Panc1 (cell line): ENCODE measurements around the gene NR1I2.

Source experiments
- POLR2AphosphoS5 ChIP-seq: IDR thresholded peaks from 2 replicates; pipeline ENCODE4 v1.6.1; 2012; ENCODE audit warnings: mild to moderate bottlenecking, low read depth, low read length, moderate library complexity
- SIN3A ChIP-seq: IDR thresholded peaks from 2 replicates; pipeline ENCODE4 v1.6.1; 2012; ENCODE audit warnings: low read depth, mild to moderate bottlenecking, low read length, moderate library complexity, borderline replicate concordance; ENCODE audit not compliant: insufficient read depth
- TCF7L2 ChIP-seq: IDR thresholded peaks from 2 replicates; pipeline ENCODE4 v1.6.1; 2011; ENCODE audit warnings: mild to moderate bottlenecking, low read depth, low read length, inconsistent platforms
- TF ChIP-seq, protein P1 (sequence below): fragments of 450-650 bp; IDR thresholded peaks from 2 replicates; pipeline ENCODE4 v1.5.1; 2017; ENCODE audit warnings: mild to moderate bottlenecking
- TF ChIP-seq, protein P2 (sequence below), 2 experiments: IDR thresholded peaks; 2 replicates each; pipeline ENCODE4 v1.6.1; 2011 to 2012; ENCODE audit warnings: low read depth in 2 of 2, control low read depth in 1 of 2, low read length in 1 of 2, mild to moderate bottlenecking in 1 of 2, moderate library complexity in 1 of 2; ENCODE audit not compliant: insufficient read depth in 1 of 2

DNA sequence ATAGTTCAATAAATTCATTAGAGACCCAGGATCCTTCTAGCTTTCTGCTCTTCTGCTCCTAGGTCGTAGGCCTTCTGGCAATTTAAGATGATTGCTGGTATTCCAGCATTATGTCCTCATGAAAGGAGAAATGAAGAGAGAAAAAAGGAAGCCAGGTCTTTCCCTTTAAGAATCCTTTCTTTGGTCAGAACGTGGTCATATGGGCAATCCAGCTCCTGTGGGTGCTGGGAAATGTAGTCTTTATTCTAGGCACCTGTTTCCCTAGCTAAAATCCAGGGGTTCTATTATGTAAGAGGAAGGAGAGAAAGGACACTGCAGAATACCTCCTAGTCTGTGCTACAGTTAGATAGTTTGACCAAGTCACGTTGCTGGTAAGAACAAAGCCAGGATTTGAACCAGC, 35.5 kb upstream of the NR1I2 start:
- no peak for TF ChIP-seq SIN3A
- TF ChIP-seq, protein P1, sequence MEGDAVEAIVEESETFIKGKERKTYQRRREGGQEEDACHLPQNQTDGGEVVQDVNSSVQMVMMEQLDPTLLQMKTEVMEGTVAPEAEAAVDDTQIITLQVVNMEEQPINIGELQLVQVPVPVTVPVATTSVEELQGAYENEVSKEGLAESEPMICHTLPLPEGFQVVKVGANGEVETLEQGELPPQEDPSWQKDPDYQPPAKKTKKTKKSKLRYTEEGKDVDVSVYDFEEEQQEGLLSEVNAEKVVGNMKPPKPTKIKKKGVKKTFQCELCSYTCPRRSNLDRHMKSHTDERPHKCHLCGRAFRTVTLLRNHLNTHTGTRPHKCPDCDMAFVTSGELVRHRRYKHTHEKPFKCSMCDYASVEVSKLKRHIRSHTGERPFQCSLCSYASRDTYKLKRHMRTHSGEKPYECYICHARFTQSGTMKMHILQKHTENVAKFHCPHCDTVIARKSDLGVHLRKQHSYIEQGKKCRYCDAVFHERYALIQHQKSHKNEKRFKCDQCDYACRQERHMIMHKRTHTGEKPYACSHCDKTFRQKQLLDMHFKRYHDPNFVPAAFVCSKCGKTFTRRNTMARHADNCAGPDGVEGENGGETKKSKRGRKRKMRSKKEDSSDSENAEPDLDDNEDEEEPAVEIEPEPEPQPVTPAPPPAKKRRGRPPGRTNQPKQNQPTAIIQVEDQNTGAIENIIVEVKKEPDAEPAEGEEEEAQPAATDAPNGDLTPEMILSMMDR, result no peak
- TF ChIP-seq POLR2AphosphoS5, result no peak
- TF ChIP-seq, protein P2, sequence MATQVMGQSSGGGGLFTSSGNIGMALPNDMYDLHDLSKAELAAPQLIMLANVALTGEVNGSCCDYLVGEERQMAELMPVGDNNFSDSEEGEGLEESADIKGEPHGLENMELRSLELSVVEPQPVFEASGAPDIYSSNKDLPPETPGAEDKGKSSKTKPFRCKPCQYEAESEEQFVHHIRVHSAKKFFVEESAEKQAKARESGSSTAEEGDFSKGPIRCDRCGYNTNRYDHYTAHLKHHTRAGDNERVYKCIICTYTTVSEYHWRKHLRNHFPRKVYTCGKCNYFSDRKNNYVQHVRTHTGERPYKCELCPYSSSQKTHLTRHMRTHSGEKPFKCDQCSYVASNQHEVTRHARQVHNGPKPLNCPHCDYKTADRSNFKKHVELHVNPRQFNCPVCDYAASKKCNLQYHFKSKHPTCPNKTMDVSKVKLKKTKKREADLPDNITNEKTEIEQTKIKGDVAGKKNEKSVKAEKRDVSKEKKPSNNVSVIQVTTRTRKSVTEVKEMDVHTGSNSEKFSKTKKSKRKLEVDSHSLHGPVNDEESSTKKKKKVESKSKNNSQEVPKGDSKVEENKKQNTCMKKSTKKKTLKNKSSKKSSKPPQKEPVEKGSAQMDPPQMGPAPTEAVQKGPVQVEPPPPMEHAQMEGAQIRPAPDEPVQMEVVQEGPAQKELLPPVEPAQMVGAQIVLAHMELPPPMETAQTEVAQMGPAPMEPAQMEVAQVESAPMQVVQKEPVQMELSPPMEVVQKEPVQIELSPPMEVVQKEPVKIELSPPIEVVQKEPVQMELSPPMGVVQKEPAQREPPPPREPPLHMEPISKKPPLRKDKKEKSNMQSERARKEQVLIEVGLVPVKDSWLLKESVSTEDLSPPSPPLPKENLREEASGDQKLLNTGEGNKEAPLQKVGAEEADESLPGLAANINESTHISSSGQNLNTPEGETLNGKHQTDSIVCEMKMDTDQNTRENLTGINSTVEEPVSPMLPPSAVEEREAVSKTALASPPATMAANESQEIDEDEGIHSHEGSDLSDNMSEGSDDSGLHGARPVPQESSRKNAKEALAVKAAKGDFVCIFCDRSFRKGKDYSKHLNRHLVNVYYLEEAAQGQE (IDR thresholded peaks at IDR 0.05; ENCODE audit: insufficient read depth in 1 of 2, low read depth in 2 of 2, low read length in 1 of 2), result no peak
- TF ChIP-seq TCF7L2, result no peak
